ENCODE data around the gene GABBR2.
"Not testable (repeated sequence)": the region's sequence is repeated elsewhere in the genome, so short reads cannot be mapped to it uniquely, and the experiment has no call there.

GABBR2 gene

DNA sequence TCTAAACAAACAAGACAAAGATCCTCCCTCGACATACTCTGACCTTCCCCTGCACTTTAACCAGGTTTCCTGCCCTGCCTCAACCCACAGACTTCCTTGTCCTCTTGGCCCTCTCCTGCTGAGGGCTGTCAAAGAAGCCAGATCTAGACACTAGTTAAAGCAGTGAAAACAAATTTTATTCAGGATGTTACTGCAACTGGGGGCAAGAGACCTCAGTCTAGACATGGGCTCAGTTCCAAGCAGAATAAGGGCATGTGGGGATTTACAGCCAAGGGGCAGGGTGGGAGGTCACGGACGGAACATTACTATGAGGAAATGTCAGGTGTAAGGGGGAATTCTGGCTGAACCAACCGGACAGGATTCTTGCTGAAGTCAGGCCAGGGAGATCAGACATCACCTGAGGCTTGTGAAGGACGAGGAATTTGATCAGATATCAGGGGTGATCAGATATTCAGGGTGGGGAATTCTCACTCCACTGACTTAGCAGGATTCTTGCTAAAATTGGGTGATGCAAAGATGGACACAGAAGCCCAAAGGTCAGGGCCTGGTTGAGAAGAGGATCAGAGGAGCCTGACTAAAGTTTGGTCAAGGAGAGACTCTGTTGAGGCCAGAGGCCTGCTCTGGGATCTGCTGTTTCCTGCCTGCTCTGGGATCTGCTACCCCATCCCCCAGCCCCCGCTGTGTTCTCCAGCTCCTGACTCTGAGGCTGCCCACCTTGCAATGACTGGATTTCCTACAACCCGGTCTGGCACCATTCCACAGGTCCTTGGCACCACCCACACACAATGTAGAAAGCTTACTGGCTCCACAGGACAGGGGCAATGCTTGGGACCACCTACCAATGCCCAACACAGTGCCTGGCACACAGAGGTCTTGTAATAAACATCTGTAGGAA is 21.5 kb downstream of the GABBR2 start:
- no peak for DNase-seq (ENCODE audit: low read depth in 2 of 2)

- not testable (repeated sequence) for DNase-seq (ENCODE audit: low read depth in 2 of 2)
These were observed 23.9 kb downstream of the GABBR2 start for GRCh38 chr9:98684816-98685215.

- DNase-seq (ENCODE audit: low read depth in 2 of 2), result no peak
These were observed 30.4 kb downstream of the GABBR2 start for GRCh38 chr9:98678244-98678842.

- DNase-seq (ENCODE audit: low read depth in 2 of 2), result no peak
These were observed 35.1 kb downstream of the GABBR2 start for GRCh38 chr9:98673681-98674080.

GRCh38 chr9:98667005-98667640 is 41.6 kb downstream of the GABBR2 start:
- DNase-seq (ENCODE audit: low read depth in 2 of 2), result no peak

DNA sequence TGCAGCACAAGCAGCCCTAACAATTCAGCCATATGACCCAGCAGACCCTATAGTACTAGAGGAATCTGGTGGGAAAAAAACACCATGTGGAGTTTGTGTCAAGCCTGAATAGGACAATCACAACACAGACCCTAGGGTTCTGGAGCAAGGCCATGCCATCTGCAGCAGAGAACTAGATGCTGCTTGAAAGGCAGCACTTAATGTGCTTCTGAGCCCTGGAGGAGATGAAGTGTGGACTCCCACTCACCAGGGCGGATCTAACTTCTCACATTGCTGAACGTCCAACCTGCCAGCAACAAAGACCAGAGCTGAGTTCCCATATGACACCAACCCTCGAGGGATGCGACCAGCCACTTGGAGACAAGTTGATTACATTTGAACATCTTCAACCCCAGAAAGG is 43.2 kb downstream of the GABBR2 start:
- no peak for DNase-seq (ENCODE audit: low read depth in 2 of 2)

DNA sequence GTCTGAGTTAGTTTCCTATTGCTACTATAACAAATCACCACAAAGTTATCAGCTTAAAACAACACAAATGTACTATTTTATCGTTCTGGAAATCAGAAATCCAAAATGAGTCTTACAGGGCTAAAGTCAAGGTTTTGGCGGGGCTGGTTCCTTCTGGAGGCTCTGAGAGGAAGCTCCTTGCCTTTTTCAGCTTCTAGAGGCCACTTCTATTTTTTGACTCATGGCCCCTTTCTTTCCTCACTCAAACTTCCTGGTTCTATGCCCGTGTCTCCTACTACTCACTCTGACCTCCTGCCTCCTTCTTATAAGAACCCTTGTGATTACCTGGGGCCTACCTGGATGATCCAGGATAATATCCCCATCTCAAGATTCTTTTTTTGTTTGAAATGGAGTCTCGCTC is 48.2 kb downstream of the GABBR2 start:
- no peak for DNase-seq (ENCODE audit: low read depth in 2 of 2)

DNA sequence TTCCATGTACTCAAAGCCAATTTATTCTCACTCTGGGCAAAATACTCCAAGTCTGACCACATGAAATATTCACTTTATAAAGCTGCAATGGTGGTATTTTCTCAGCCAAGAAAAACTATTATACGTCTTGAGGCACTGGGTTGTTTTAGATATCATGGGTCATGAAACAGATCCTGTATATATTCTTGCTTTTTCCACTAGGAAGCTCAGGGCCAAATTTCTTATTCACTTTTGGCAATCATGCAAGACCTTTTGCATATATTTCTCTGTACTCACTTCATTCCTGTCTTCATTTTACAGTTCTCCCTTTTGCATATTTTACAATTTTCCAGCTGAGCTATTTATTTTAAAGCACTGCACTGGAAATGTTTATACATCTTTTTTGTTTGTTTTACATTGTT is 49.8 kb downstream of the GABBR2 start:
- peak; percentile 23 to 33 for DNase-seq (ENCODE audit: low read depth in 2 of 2)

DNA sequence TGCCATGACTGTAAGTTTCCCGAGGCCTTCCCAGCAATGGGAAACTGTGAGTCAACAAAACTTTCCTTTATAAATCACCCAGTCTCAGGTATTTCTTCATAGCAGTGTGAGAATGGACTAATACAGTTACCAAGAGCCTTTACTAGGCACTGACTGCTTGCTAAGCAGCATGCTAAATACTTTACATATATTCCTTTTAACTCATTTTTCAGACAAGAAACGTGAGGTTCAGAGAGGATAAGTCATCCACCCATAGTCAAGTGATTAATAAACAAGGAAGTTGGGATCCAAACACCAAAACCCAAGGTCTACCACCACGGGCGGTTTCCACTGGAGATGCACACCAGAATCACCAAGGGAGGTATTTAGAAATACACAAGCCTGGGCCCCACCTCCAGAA is 50.8 kb downstream of the GABBR2 start:
- DNase-seq (ENCODE audit: low read depth in 2 of 2), result peak; percentile 2 to 5

DNA sequence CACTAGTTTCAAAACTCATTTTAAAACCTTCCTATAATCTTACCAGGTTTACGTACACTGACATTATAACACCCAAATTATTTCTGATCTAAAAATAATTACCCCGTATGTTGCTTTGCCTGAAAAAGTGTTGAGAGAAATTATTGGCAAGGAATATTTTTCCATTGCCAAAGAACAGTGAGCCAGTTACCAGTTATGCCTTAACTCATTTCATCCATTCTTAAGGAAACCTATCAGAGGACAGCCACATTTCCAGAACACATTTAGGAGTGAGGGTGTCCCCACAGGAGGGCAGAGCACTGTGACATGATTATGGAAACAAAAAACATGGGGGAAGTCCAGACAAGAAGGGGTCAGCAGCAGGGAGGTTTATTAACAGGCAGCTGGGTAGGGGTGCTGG is 52.2 kb downstream of the GABBR2 start:
- DNase-seq (ENCODE audit: low read depth in 2 of 2), result no peak

DNA sequence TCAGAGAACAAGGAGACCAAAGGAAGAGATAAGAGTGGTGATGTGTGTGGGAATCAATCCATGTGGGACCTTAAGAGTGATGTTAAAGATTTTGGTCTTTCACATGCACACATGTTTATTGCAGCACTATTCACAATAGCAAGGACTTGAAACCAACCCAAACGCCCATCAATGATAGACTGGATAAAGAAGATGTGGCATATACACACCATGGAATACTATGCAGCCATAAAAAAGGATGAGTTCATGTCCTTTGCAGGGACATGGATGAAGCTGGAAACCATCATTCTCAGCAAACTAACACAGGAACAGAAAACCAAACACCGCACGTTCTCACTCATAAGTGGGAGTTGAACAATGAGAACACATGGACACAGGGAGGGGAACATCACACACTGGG is 53.3 kb downstream of the GABBR2 start:
- DNase-seq (ENCODE audit: low read depth in 2 of 2), result not testable (repeated sequence)

DNA sequence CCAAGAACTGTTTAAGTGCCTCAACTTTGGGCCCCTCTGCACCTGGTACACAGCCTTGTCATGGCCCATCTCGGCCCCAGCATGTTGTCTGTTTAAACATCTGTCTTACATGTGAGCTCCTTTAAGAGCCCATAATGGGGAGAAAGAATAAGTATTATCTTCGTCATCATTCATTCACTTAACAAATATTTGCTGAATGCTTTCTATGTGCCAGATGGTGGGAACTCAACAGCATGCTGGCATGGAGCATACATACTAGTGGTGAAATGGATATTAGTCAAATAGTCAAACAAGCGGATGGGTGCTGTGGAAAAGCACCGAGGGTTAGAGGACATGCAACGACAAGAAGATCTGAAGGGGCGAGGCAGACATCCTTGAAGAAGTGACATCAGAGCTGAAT is 54.5 kb downstream of the GABBR2 start:
- DNase-seq (ENCODE audit: low read depth in 2 of 2), result peak; percentile 68

GRCh38 chr9:98652741-98653140 is 56.0 kb downstream of the GABBR2 start:
- DNase-seq (ENCODE audit: low read depth in 2 of 2), result no peak

DNA sequence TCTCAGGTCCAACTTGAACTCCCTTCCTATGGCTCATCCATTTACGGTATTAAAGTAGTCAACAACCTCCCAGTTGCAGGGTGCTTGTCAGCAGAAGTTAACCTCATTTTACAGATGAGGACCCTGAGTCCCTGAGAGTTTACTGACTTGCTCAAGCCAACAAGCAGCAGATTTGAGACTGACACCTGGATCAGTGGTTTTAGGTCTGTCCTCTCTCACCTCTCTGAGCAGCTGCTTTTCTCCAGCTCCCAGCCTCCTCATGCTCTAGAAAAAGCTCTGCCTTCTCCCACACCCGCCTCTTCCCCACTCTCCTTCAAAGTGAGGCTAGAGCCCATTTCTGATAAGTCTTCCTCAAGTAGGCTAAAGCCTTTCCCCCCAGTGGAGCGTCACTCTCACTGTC is 56.4 kb downstream of the GABBR2 start:
- DNase-seq (ENCODE audit: low read depth in 2 of 2), result no peak

DNA sequence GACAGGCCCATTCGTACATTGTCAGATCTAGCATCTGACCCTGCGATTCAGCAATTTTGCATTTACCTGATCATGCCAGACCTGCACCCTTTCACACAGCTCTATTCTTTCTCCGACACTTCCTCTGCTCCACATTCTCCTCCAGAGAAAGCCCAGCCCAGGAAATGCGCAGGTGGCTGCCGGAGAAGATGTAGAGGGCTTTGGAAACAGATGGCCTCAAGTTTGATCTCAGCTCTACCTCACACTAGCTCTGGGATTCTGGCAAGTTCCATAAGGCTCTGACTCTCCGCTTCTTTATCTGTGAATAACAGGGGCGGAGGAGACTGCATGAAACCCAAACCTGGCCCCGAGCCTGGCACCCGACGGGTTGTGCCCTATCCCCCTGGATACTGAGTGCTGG is 61.5 kb downstream of the GABBR2 start:
- DNase-seq (ENCODE audit: low read depth in 2 of 2), result no peak

GRCh38 chr9:98644011-98644410 is 64.7 kb downstream of the GABBR2 start:
- DNase-seq (ENCODE audit: low read depth in 2 of 2), result no peak

DNA sequence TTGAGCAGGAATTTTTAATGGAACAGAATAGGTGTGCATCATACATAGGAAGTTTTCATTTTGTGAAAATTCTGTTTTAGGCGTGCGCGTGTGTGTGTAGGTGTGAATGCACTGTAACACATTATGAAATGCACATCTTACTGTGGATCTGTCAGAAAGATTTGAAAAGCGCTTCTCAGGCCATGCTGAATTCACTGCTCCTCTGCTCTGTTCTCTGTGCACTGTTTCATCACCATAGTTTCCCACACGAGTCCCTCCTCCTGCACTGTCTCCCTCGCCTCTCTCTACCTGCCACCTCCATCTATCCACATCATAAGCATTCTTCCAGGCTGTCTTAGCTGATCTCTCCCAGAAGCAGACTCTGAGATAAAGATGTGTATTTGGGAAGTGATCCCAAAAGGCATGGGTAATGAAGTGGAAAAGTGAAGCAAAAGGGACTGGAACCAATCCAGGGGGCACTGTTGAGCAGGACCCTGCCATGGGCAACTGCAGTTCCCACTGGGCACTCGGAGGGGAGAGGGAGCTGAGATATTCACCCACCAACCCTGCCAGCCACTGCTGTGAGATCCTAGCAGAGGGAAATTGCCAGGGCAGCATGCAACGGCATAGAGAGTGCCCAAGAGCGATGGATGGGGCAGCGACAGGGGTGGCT is 65.9 kb downstream of the GABBR2 start:
- no peak for DNase-seq (ENCODE audit: low read depth in 2 of 2)

GRCh38 chr9:98641695-98642094 is 67.0 kb downstream of the GABBR2 start:
- DNase-seq (ENCODE audit: low read depth in 2 of 2), result no peak

DNA sequence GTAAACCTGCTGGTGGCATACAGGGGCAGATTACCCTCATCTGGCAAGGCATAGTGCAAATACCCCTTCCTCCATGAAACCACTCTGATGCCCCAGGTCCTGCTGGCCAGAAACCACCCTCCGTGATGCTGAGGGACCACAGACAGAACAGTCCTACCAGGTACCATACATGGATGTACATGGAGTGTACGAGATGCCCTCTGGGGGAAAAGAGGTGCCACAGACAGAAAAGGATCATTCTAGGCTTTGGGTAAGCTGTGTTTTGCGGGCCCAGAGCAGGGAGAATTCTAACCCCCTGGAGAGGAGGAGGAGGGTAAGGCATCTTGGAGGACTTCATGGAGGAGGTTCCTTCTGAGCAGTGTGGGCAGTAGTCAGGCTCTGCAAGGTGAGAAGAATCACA is 68.3 kb downstream of the GABBR2 start:
- DNase-seq (ENCODE audit: low read depth in 2 of 2), result no peak

DNA sequence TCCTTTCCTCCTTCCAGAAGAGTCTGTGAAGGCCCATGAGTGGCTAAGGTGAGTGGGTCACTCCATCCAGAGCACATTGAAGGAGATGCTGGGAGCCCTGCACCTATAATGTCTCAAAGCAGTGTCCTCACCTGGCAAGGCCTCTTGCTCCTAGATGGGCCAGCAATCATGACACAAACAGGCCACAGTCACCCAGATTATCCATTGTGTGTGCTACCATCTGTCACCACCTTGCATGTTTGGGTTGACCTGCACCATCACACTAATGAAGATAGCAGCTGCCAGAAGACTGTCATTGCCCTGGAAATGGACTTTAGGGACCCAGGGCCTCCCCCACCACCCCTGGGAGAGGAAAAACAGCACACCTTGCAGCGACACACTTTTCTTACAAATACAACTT is 69.6 kb downstream of the GABBR2 start:
- no peak for DNase-seq (ENCODE audit: low read depth in 2 of 2)

DNA sequence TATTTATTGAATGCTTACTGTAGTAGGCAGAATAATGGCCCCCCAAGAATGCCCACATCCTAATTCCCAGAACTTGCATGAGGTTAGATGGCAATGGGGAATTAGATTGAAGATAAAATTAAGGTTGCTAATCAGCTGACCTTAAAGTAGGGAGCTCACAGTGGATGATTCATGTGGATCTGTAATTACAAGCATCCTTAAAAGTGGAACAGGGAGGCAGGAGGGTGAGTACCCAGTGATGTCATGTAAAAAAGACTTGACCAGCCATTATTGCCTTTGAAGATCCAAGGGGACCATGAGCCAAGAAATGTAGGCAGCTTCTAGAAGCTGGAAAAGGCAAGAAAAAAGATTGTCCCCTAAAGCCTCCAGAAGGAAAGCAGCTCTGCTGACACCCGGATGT is 71.4 kb downstream of the GABBR2 start:
- DNase-seq (ENCODE audit: low read depth in 2 of 2), result no peak

- DNase-seq (ENCODE audit: low read depth in 2 of 2), result no peak
These were observed 73.4 kb downstream of the GABBR2 start for GRCh38 chr9:98635374-98635773.
